GM23338 (cell line): ENCODE results near the gene PTGIS. TPM values are rescaled to one million over a fixed set of nuclear protein-coding genes. Genes with fewer than 3 reads are reported as not detected.
A peak's percentile ranks its signal among the peaks of the same experiment; 100 is the strongest.

Experiments
- ATAC-seq: fragments of 200-7000 bp; cut with Tn5 transposase; 3 replicates; pipeline ENCODE4 v1.9.1; 2020
- DNase-seq: peaks from one replicate; pipeline ENCODE4 v3.0.0-alpha.2; 2015; ENCODE audit warnings: low spot score
- H2AFZ ChIP-seq: fragments of 200-600 bp; sonication (generic); 2 replicates; pipeline ENCODE4 v1.8.0; 2016; ENCODE audit warnings: antibody characterized with exemption, mild to moderate bottlenecking, moderate library complexity
- H3F3A ChIP-seq: fragments of 200-600 bp; sonication (generic); replicated peaks from 2 replicates; pipeline ENCODE4 v1.8.0; 2017; ENCODE audit warnings: antibody characterized with exemption, mixed run types, low read depth
- H3K27ac ChIP-seq: fragments of 200-600 bp; sonication (generic); 2 replicates; pipeline ENCODE4 v1.6.1; 2016; ENCODE audit warnings: low read depth
- H3K27me3 ChIP-seq: fragments of 200-600 bp; sonication (generic); 2 replicates; pipeline ENCODE4 v1.8.0; 2016; ENCODE audit warnings: mild to moderate bottlenecking, mixed run types, moderate library complexity; ENCODE audit not compliant: insufficient read depth
- H3K36me3 ChIP-seq: fragments of 200-600 bp; sonication (generic); 2 replicates; pipeline ENCODE4 v1.8.0; 2016; ENCODE audit warnings: mild to moderate bottlenecking; ENCODE audit not compliant: insufficient read depth
- H3K4me1 ChIP-seq: fragments of 200-600 bp; sonication (generic); 2 replicates; pipeline ENCODE4 v1.8.0; 2016; ENCODE audit warnings: mild to moderate bottlenecking, moderate library complexity; ENCODE audit not compliant: insufficient read depth
- H3K4me2 ChIP-seq: fragments of 200-600 bp; sonication (generic); 2 replicates; pipeline ENCODE4 v1.7.1; 2017; ENCODE audit warnings: mixed run types
- H3K4me3 ChIP-seq: fragments of 200-600 bp; sonication (generic); 2 replicates; pipeline ENCODE4 v1.6.1; 2016; ENCODE audit warnings: mixed run types
- H3K79me2 ChIP-seq: fragments of 200-600 bp; sonication (generic); replicated peaks from 2 replicates; pipeline ENCODE4 v1.8.0; 2017; ENCODE audit warnings: mild to moderate bottlenecking; ENCODE audit not compliant: insufficient read depth
- H3K9me2 ChIP-seq: fragments of 200-600 bp; sonication (generic); 2 replicates; pipeline ENCODE4 v1.8.0; 2017; ENCODE audit not compliant: insufficient read depth
- H4K20me1 ChIP-seq: fragments of 200-600 bp; sonication (generic); replicated peaks from 2 replicates; pipeline ENCODE4 v1.8.0; 2017; ENCODE audit warnings: mild to moderate bottlenecking; ENCODE audit not compliant: insufficient read depth
- H3K27ac Mint-ChIP-seq: 2 replicates; pipeline ENCODE4 v1.8.0; 2020; ENCODE audit warnings: inconsistent platforms, mild to moderate bottlenecking, moderate library complexity, mixed read lengths
- H3K27me3 Mint-ChIP-seq: 3 replicates; pipeline ENCODE4 v1.8.0; 2022; ENCODE audit warnings: low read depth, mild to moderate bottlenecking, moderate library complexity, mixed read lengths, inconsistent platforms; ENCODE audit not compliant: insufficient read depth, poor library complexity
- H3K36me3 Mint-ChIP-seq: 3 replicates; pipeline ENCODE4 v1.8.0; 2021; ENCODE audit warnings: low read depth, mild to moderate bottlenecking, inconsistent platforms, moderate library complexity, mixed read lengths
- H3K4me1 Mint-ChIP-seq: 3 replicates; pipeline ENCODE4 v1.8.0; 2020; ENCODE audit warnings: mild to moderate bottlenecking, inconsistent platforms, mixed read lengths
- H3K4me3 Mint-ChIP-seq: 3 replicates; pipeline ENCODE4 v1.8.0; 2021; ENCODE audit warnings: moderate library complexity, mild to moderate bottlenecking, inconsistent platforms, mixed read lengths
- H3K9me3 Mint-ChIP-seq: 3 replicates; pipeline ENCODE4 v1.8.0; 2020; ENCODE audit warnings: moderate library complexity, mild to moderate bottlenecking, inconsistent platforms, mixed read lengths
- CREB1 ChIP-seq: fragments of 250-450 bp; sonication (Bioruptor Pico); IDR thresholded peaks from 2 replicates; pipeline ENCODE4 v1.5.0; 2020; ENCODE audit warnings: low read depth, mild to moderate bottlenecking, moderate library complexity
- CTCF ChIP-seq, 2 experiments: fragments of 200-600 bp in 1 of 2; sonication (generic) in 1 of 2; conservative IDR thresholded peaks; 2 replicates each; pipeline versions ENCODE4 v1.5.1 to v1.6.1; 2016 to 2017; ENCODE audit warnings: antibody characterized with exemption in 2 of 2, low read depth in 2 of 2, mild to moderate bottlenecking in 2 of 2, moderate library complexity in 1 of 2
- ETS1 ChIP-seq: IDR thresholded peaks from 2 replicates; pipeline ENCODE4 v1.6.1; 2016; ENCODE audit warnings: antibody characterized with exemption
- EZH2 ChIP-seq: fragments of 200-600 bp; sonication (generic); IDR thresholded peaks from one replicate; pipeline ENCODE4 v1.8.0; 2017; ENCODE audit warnings: antibody characterized with exemption, mild to moderate bottlenecking, low read depth; ENCODE audit not compliant: unreplicated experiment
- EZH2phosphoT487 ChIP-seq: fragments of 200-600 bp; sonication (generic); IDR thresholded peaks from one replicate; pipeline ENCODE4 v1.8.1; 2018; ENCODE audit warnings: antibody characterized with exemption; ENCODE audit not compliant: unreplicated experiment
- JUNB ChIP-seq: IDR thresholded peaks from one replicate; pipeline ENCODE4 v1.6.1; 2016; ENCODE audit warnings: antibody characterized with exemption; ENCODE audit not compliant: unreplicated experiment
- NANOG ChIP-seq: IDR thresholded peaks from 2 replicates; pipeline ENCODE4 v1.6.1; 2016; ENCODE audit warnings: antibody characterized with exemption, borderline replicate concordance
- POLR2AphosphoS5 ChIP-seq: IDR thresholded peaks from 2 replicates; pipeline ENCODE4 v1.6.1; 2016; ENCODE audit warnings: antibody characterized with exemption, low read depth
- REST ChIP-seq: IDR thresholded peaks from one replicate; pipeline ENCODE4 v1.6.1; 2018; ENCODE audit warnings: antibody characterized with exemption; ENCODE audit not compliant: unreplicated experiment
- STAT1 ChIP-seq: IDR thresholded peaks from one replicate; pipeline ENCODE4 v1.6.1; 2016; ENCODE audit warnings: antibody characterized with exemption; ENCODE audit not compliant: unreplicated experiment
- ZNF114 ChIP-seq: fragments of 250-450 bp; sonication (Bioruptor Pico); IDR thresholded peaks from 2 replicates; pipeline ENCODE4 v1.5.0; 2020; ENCODE audit warnings: mild to moderate bottlenecking, moderate library complexity
- ZNF331 ChIP-seq: fragments of 250-450 bp; sonication (Bioruptor Pico); IDR thresholded peaks from 2 replicates; pipeline ENCODE4 v1.5.0; 2020; ENCODE audit warnings: low read depth, mild to moderate bottlenecking, moderate library complexity
- ZNF462 ChIP-seq: fragments of 250-450 bp; sonication (Bioruptor Pico); IDR thresholded peaks from 2 replicates; pipeline ENCODE4 v1.5.0; 2020; ENCODE audit warnings: mild to moderate bottlenecking, moderate library complexity
- polyA plus RNA-seq: library from polyadenylated mRNA; unstranded; fragments of >200 nt; fragmentation: Nextera tagmentation; extraction: Ambion mirVana; gene quantifications from 2 replicates; pipeline ENCODE4 v1.2.1, GENCODE V29; 2016
- total RNA-seq: library from RNA; depleted of rRNA; stranded (reverse); fragments of >200 nt; shearing (Covaris generic); gene quantifications from 2 replicates; pipeline ENCODE4 v1.2.3, GENCODE V29; 2014

Gene PTGIS
- total and polyA plus RNA-seq, 2 experiments from 2014 or later, result 6.6 to 28.7 TPM

GRCh38 chr20:49594143-49594930, 26.4 kb upstream of the PTGIS start:
- no peak overlapping the region for H3K27ac ChIP-seq
- Mint-ChIP-seq H3K4me3 (no peak overlapping the region), H3K9me3 (no peaks in the 10 kb centered on the region), H3K27ac (no peak overlapping the region; the same call in 1 of the 2 replicates), H3K27me3 (peaks cover 6% of the 10 kb centered on the region), H3K36me3 (no peaks in the 10 kb centered on the region), H3K4me1 (peaks cover 5% of the 10 kb centered on the region)
- no peaks in the 10 kb centered on the region for H3K79me2 ChIP-seq
- no peaks in the 10 kb centered on the region for H3F3A ChIP-seq
- H3K4me1 ChIP-seq, result no peaks in the 10 kb centered on the region
- ATAC-seq, result 0 out of 3 replicates have a peak, but pooled peaks have one; percentile 31
- H2AFZ ChIP-seq, result peak overlapping the region; percentile 48; the same call in 1 of the 2 replicates
- no peak for DNase-seq
- H3K4me3 ChIP-seq, result no peak overlapping the region
- H3K4me2 ChIP-seq, result no peak overlapping the region
- H4K20me1 ChIP-seq, result no peaks in the 10 kb centered on the region
- no peaks in the 10 kb centered on the region for H3K9me2 ChIP-seq
- TF ChIP-seq EZH2phosphoT487 (no peak), STAT1 (no peak), NANOG (no peak), CTCF (conservative IDR thresholded peaks at IDR 0.05; ENCODE audit: low read depth in 2 of 2) (no peak), JUNB (no peak), CREB1 (CRISPR knock-in tag) (no peak), EZH2 (no peak), ETS1 (no peak), ZNF114 (no peak), POLR2AphosphoS5 (no peak), REST (no peak), ZNF462 (CRISPR knock-in tag) (no peak), ZNF331 (CRISPR knock-in tag) (no peak)
- no peaks in the 10 kb centered on the region for H3K27me3 ChIP-seq
- no peaks in the 10 kb centered on the region for H3K36me3 ChIP-seq
